Peyer's patch (tissue), 4 donors: ENCODE data around the gene SMYD4. TPM values are rescaled to one million over a fixed set of nuclear protein-coding genes. Genes with fewer than 3 reads are reported as not detected.

Experiments used
- DNase-seq, 3 donors: peaks; one replicate each; pipeline ENCODE4 v3.0.0-alpha.2; 2017 to 2019
- H3K27ac ChIP-seq, 4 donors: fragments of 200-600 bp; sonication (generic); one replicate each; pipeline ENCODE4 v1.5.1; 2016 to 2019
- H3K27me3 ChIP-seq, 2 donors: fragments of 200-600 bp; sonication (generic); one replicate each; pipeline ENCODE4 v1.5.1; 2019
- H3K36me3 ChIP-seq, 3 donors: fragments of 200-600 bp; sonication (generic); one replicate each; pipeline ENCODE4 v1.5.1; 2016 to 2019
- H3K4me1 ChIP-seq, 4 donors: fragments of 200-600 bp; sonication (generic); one replicate each; pipeline ENCODE4 v1.5.1; 2016 to 2019
- H3K4me3 ChIP-seq, 4 donors: fragments of 200-600 bp; sonication (generic); 1 replicate in 3 of 4; 2 replicates in 1 of 4; pipeline ENCODE4 v1.5.1; 2016 to 2019; ENCODE audit warnings: mild to moderate bottlenecking in 1 of 4
- H3K9me3 ChIP-seq, 4 donors: fragments of 200-600 bp; sonication (generic); one replicate each; pipeline ENCODE4 v1.5.1; 2016 to 2019; ENCODE audit warnings: mild to moderate bottlenecking in 1 of 4
- CTCF ChIP-seq, 6 experiments: fragments of 450-650 bp in 4 of 6; fragments of 200-600 bp in 2 of 6; sonication (generic) in 1 of 6; IDR thresholded peaks; one replicate each; pipeline ENCODE4 v1.5.1; 2017 to 2019; ENCODE audit warnings: antibody characterized with exemption in 6 of 6, mild to moderate bottlenecking in 3 of 6, moderate library complexity in 1 of 6
- POLR2A ChIP-seq, 2 donors: fragments of 450-650 bp; IDR thresholded peaks; one replicate each; pipeline ENCODE4 v1.5.1; 2017; ENCODE audit warnings: antibody characterized with exemption in 2 of 2, mild to moderate bottlenecking in 2 of 2, moderate library complexity in 2 of 2
- total RNA-seq, 4 donors: library from RNA; depleted of rRNA; stranded (reverse); fragments of >200 nt; gene quantifications; one replicate each; pipeline ENCODE4 v1.1.0, GENCODE V29; 2016

SMYD4 gene
- total RNA-seq, 4 donors from 2014 or later = 31.2 to 42.1 (median 39.8) TPM

DNA sequence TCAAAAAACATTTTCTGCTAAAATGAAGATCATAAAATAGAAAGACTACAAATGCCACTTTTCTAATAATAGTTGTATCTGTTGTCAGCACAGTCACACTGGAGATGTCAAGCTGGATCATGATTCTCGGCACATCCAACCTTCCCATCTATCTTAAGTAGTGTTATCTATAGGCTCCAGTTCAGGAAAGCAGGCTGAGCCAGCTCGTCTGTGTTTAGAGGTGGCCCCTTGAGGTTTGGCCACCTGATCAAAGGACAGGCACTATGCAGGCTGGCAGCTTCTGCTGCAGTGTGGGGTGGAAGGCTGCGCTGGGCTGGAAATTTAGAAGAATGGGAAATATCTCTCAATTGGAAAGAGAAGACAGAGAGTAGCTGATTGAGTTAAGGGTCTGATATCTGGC is 32.4 kb downstream of the SMYD4 start:
- no peak for TF ChIP-seq POLR2A (IDR thresholded peaks at IDR 0.05)
- TF ChIP-seq CTCF (IDR thresholded peaks at IDR 0.05) = no peak
- Histone ChIP-seq H3K27ac (no peak overlapping the region), H3K9me3 (no peaks in the 10 kb centered on the region), H3K27me3 (no peaks in the 10 kb centered on the region), H3K4me3 (no peak overlapping the region), H3K36me3 (peaks cover 0 to 28% (median 0%) of the 10 kb centered on the region in 3 donors), H3K4me1 (no peaks in the 10 kb centered on the region)
- DNase-seq = no peak

GRCh38 chr17:1796800-1797199 is 32.9 kb downstream of the SMYD4 start:
- Histone ChIP-seq H3K27me3 (no peaks in the 10 kb centered on the region), H3K4me3 (no peak overlapping the region), H3K9me3 (no peaks in the 10 kb centered on the region), H3K4me1 (no peaks in the 10 kb centered on the region), H3K27ac (peak overlapping the region in 1 of 4 donors; percentile 2), H3K36me3 (peaks cover 0 to 23% (median 0%) of the 10 kb centered on the region in 3 donors)
- peak in 1 of 3 donors; percentile 28 for DNase-seq
- TF ChIP-seq POLR2A (IDR thresholded peaks at IDR 0.05) = no peak
- no peak for TF ChIP-seq CTCF (IDR thresholded peaks at IDR 0.05)

- H3K27ac ChIP-seq = no peak overlapping the region
- no peaks in the 10 kb centered on the region for H3K9me3 ChIP-seq
- H3K27me3 ChIP-seq = no peaks in the 10 kb centered on the region
- H3K36me3 ChIP-seq = no peaks in the 10 kb centered on the region
- no peaks in the 10 kb centered on the region for H3K4me1 ChIP-seq
- DNase-seq = peak in 1 of 3 donors; percentile 42
- TF ChIP-seq CTCF (IDR thresholded peaks at IDR 0.05) = no peak
- TF ChIP-seq POLR2A (IDR thresholded peaks at IDR 0.05) = no peak
- H3K4me3 ChIP-seq = no peak overlapping the region
These were observed 36.3 kb downstream of the SMYD4 start for GRCh38 chr17:1793447-1793806.

DNA sequence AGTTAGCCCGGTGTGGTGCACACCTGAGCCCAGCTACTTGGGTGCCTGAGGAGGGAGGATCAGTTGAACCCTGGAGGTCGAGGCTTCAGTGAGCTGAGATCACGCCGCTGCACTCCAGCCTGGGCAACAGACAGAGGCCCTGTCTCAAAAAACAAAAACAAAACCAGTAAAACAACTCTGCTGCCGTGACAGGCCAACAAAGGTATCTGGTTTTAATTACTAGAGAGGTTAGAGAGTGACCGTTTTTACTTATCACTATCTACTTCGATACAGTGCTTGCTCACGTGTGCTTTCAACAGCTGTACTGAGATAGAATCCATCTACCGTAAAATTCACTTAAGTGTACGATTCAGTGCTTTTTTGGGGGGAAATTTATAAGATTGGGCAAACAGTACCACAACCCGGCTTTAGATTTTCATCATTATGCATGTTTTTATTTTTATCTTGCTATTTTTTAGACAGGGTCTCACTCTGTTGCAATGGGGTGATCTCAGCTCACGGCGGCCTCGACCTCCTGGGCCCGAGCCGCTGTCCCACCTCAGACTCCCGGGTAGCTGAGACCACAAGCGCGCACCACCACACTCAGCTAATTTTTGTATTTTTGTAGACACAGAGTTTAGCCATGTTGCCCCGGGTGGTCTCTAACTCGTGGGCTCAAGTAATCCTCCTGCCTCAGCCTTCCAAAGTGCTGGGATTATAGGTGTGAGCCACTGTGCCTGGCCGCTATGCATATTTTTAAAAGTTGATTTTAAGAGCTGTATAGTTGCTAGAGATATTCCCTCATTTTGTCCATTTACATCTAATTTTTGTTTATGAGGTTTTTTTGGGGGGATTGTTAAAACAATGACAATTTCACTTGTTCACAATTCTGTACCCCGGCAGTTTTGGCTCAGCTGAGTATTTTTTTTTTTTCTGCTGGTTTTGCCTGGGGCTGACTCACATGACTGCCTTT is 36.9 kb downstream of the SMYD4 start:
- H3K4me3 ChIP-seq = no peak overlapping the region
- no peaks in the 10 kb centered on the region for H3K27me3 ChIP-seq
- H3K9me3 ChIP-seq = no peaks in the 10 kb centered on the region
- no peaks in the 10 kb centered on the region for H3K4me1 ChIP-seq
- no peaks in the 10 kb centered on the region for H3K36me3 ChIP-seq
- DNase-seq = peak in 1 of 3 donors; percentile 10
- H3K27ac ChIP-seq = no peak overlapping the region
- TF ChIP-seq POLR2A (IDR thresholded peaks at IDR 0.05) (no peak), CTCF (IDR thresholded peaks at IDR 0.05) (no peak)

DNA sequence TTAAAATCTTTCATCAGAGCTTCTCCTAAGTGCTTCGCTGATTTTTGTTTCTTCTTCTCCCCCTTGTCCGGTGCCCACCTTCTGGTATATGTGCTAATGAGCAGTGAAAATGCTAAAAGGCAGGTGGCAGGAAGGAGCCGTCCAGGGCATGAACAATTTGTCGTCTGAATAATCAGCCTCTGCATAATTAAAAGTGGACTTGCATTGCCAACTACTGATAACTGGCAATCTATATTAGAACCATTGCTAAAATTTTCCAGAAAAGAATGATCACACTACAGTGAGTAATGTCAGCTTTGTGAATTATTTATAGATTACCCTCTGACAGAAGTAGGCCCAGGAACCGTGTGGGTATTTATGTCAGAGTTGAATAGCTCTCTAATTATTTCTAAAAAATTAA is 39.8 kb downstream of the SMYD4 start:
- H3K4me3 ChIP-seq = no peak overlapping the region
- H3K36me3 ChIP-seq = no peaks in the 10 kb centered on the region
- H3K27me3 ChIP-seq = no peaks in the 10 kb centered on the region
- no peaks in the 10 kb centered on the region for H3K9me3 ChIP-seq
- peaks cover 0 to 22% (median 4%) of the 10 kb centered on the region in 4 donors for H3K4me1 ChIP-seq
- peak overlapping the region in 1 of 4 donors; percentile 10 for H3K27ac ChIP-seq
- TF ChIP-seq CTCF (IDR thresholded peaks at IDR 0.05) = peak in 2 of 6 experiments; percentile 13 to 30
- no peak for TF ChIP-seq POLR2A (IDR thresholded peaks at IDR 0.05)
- no peak for DNase-seq
